HepG2 (cell line): Measurements from ENCODE around the gene CCSER2. TPM values are rescaled to one million over a fixed set of nuclear protein-coding genes. Genes with fewer than 3 reads are reported as not detected.

Experiments
- ATAC-seq: fragments of 200-7000 bp; cut with Tn5 transposase; 3 replicates; pipeline ENCODE4 v1.9.1; 2020; ENCODE audit warnings: mild to moderate bottlenecking, moderate library complexity
- BruUV-seq: library from RNA; stranded (reverse); fragments of 400-500 nt; replicated peaks from 2 replicates; lab custom pipeline; 2021; lab: Mats Ljungman, UMichigan
- CTCF ChIA-PET: fragments of 300-600 bp; formaldehyde crosslinking; extraction: SDS; loops from one replicate; lab custom pipeline; 2021; ENCODE audit warnings: low total read pairs, inconsistent platforms, low intra/inter-chr PET ratio; lab: Yijun Ruan, JAX
- POLR2A ChIA-PET: fragments of 350-600 bp; sonication (Branson Sonifier 250); formaldehyde crosslinking; loops from one replicate; lab custom pipeline; 2020; ENCODE audit warnings: antibody characterized with exemption, inconsistent platforms; lab: Yijun Ruan, JAX
- DNase-seq: peaks from one replicate; pipeline ENCODE4 v3.0.0-alpha.2; 2015; ENCODE audit warnings: low spot score
- FAIRE-seq: peaks from 3 replicates; lab custom pipeline; 2011; peaks lifted over from hg19 to GRCh38; lab: Jason Lieb, UNC
- H2AFZ ChIP-seq: one replicate; pipeline ENCODE4 v1.6.1; 2011; ENCODE audit warnings: low read length, inconsistent platforms
- H3K27ac ChIP-seq: fragments of 300-600 bp; 3 replicates; pipeline ENCODE4 v1.8.0; 2011; ENCODE audit warnings: mixed run types, mild to moderate bottlenecking, mixed read lengths, low read length, inconsistent platforms; ENCODE audit not compliant: insufficient read depth; ENCODE audit errors: extremely low read length
- H3K27me3 ChIP-seq, 2 experiments: fragments of 200-600 bp in 1 of 2; 2 replicates in 1 of 2; 3 replicates in 1 of 2; pipeline versions ENCODE4 v1.6.0 to v1.8.0; 2011; ENCODE audit warnings: low read length in 2 of 2, mild to moderate bottlenecking in 2 of 2, moderate library complexity in 2 of 2, inconsistent platforms in 1 of 2; ENCODE audit not compliant: insufficient read depth in 2 of 2, control insufficient read depth in 1 of 2
- H3K36me3 ChIP-seq, 2 experiments: fragments of 200-600 bp in 1 of 2; replicated peaks in 1 of 2; 2 replicates in 1 of 2; 3 replicates in 1 of 2; pipeline versions ENCODE4 v1.5.1 to v1.8.0; 2011; ENCODE audit warnings: low read length in 2 of 2, inconsistent platforms in 1 of 2; ENCODE audit not compliant: insufficient read depth in 2 of 2, control insufficient read depth in 1 of 2
- H3K4me1 ChIP-seq: 2 replicates; pipeline ENCODE4 v1.5.1; 2012; ENCODE audit warnings: low read length, inconsistent platforms; ENCODE audit not compliant: insufficient read depth
- H3K4me2 ChIP-seq: 2 replicates; pipeline ENCODE4 v1.6.0; 2011; ENCODE audit warnings: low read depth, low read length, inconsistent platforms
- H3K4me3 ChIP-seq, 3 experiments: fragments of 200-600 bp in 1 of 3; sonication (generic), shearing (Covaris generic) in 1 of 3; replicated peaks in 1 of 3; 2 replicates each; pipeline ENCODE4 v1.5.1; 2011 to 2016; ENCODE audit warnings: low read length in 3 of 3, inconsistent platforms in 2 of 3, low read depth in 2 of 3, mild to moderate bottlenecking in 2 of 3, control low read depth in 1 of 3, mixed read lengths in 1 of 3; ENCODE audit not compliant: insufficient read depth in 1 of 3
- H3K79me2 ChIP-seq: one replicate; pipeline ENCODE4 v1.6.1; 2011; ENCODE audit warnings: low read length, inconsistent platforms; ENCODE audit not compliant: insufficient read depth
- H3K9ac ChIP-seq: 2 replicates; pipeline ENCODE4 v1.6.0; 2011; ENCODE audit warnings: mild to moderate bottlenecking, low read depth, low read length, inconsistent platforms; ENCODE audit not compliant: insufficient read depth
- H3K9me3 ChIP-seq: 2 replicates; pipeline ENCODE4 v1.5.1; 2012; ENCODE audit warnings: mild to moderate bottlenecking, low read length
- H4K20me1 ChIP-seq: 2 replicates; pipeline ENCODE4 v1.6.0; 2011; ENCODE audit warnings: inconsistent platforms, mild to moderate bottlenecking, low read length, moderate library complexity; ENCODE audit not compliant: insufficient read depth
- ASH2L ChIP-seq: fragments of 300-600, 200-600 bp; sonication (generic); IDR thresholded peaks from 2 replicates; pipeline ENCODE4 v1.7.0; 2017; ENCODE audit warnings: low read depth, mild to moderate bottlenecking, moderate library complexity, mixed read lengths, low read length; ENCODE audit not compliant: insufficient read length
- CAMTA2 ChIP-seq: sonication (generic); formaldehyde crosslinking; IDR thresholded peaks from 2 replicates; pipeline ENCODE4 v1.4.0; 2020; ENCODE audit warnings: mild to moderate bottlenecking, missing genetic modification reagents, borderline replicate concordance
- HNRNPK ChIP-seq: fragments of 200-400 bp; formaldehyde crosslinking; IDR thresholded peaks from 2 replicates; pipeline ENCODE4 v1.6.1; 2018; ENCODE audit warnings: low read length, low read depth, moderate library complexity, mild to moderate bottlenecking; ENCODE audit not compliant: poor library complexity, severe bottlenecking
- ISL2 ChIP-seq: sonication (generic); formaldehyde crosslinking; IDR thresholded peaks from 2 replicates; pipeline ENCODE4 v1.5.0; 2020; ENCODE audit warnings: missing genetic modification reagents
- KAT7 ChIP-seq: IDR thresholded peaks from 2 replicates; pipeline ENCODE4 v1.6.1; 2018; ENCODE audit warnings: borderline replicate concordance, missing compliant biosample characterization
- NR1H2 ChIP-seq: sonication (generic); formaldehyde crosslinking; IDR thresholded peaks from 2 replicates; pipeline ENCODE4 v1.8.1; 2022; ENCODE audit warnings: low read depth, missing genetic modification reagents, borderline replicate concordance
- PAX8 ChIP-seq: sonication (generic); formaldehyde crosslinking; IDR thresholded peaks from 2 replicates; pipeline ENCODE4 v1.8.0; 2022; ENCODE audit warnings: mild to moderate bottlenecking, missing genetic modification reagents, borderline replicate concordance
- PHF5A ChIP-seq: IDR thresholded peaks from one replicate; pipeline ENCODE4 v1.6.1; 2018; ENCODE audit warnings: low read depth, missing genetic modification reagents; ENCODE audit not compliant: unreplicated experiment
- SRSF1 ChIP-seq: fragments of 200-400 bp; formaldehyde crosslinking; optimal IDR thresholded peaks from 2 replicates; pipeline ENCODE3; 2017; ENCODE audit warnings: mild to moderate bottlenecking, low read depth, low read length, moderate library complexity
- TARDBP ChIP-seq: sonication (generic); formaldehyde crosslinking; IDR thresholded peaks from 2 replicates; pipeline ENCODE4 v1.8.0; 2022; ENCODE audit warnings: mild to moderate bottlenecking, missing genetic modification reagents
- ZNF124 ChIP-seq: sonication (generic); formaldehyde crosslinking; IDR thresholded peaks from 2 replicates; pipeline ENCODE4 v1.4.0; 2020; ENCODE audit warnings: missing genetic modification reagents
- ZNF143 ChIP-seq: sonication (generic); formaldehyde crosslinking; IDR thresholded peaks from 2 replicates; pipeline ENCODE4 v1.4.0; 2020; ENCODE audit warnings: missing genetic modification reagents
- ZNF354B ChIP-seq: sonication (generic); formaldehyde crosslinking; IDR thresholded peaks from 2 replicates; pipeline ENCODE4 v1.8.0; 2022; ENCODE audit warnings: mild to moderate bottlenecking, missing genetic modification reagents
- ZNF430 ChIP-seq: sonication (generic); formaldehyde crosslinking; IDR thresholded peaks from 2 replicates; pipeline ENCODE4 v1.9.0; 2021; ENCODE audit warnings: mild to moderate bottlenecking, missing genetic modification reagents
- ZNF660 ChIP-seq: sonication (generic); formaldehyde crosslinking; IDR thresholded peaks from 2 replicates; pipeline ENCODE4 v1.5.1; 2020; ENCODE audit warnings: mild to moderate bottlenecking, low read depth, missing genetic modification reagents, borderline replicate concordance
- ZNF709 ChIP-seq: sonication (generic); formaldehyde crosslinking; IDR thresholded peaks from 2 replicates; pipeline ENCODE4 v1.5.0; 2020; ENCODE audit warnings: mild to moderate bottlenecking, missing genetic modification reagents
- ZSCAN25 ChIP-seq: sonication (generic); formaldehyde crosslinking; IDR thresholded peaks from 2 replicates; pipeline ENCODE4 v1.8.0; 2022; ENCODE audit warnings: mild to moderate bottlenecking, missing genetic modification reagents
- ZSCAN29 ChIP-seq: sonication (generic); formaldehyde crosslinking; conservative IDR thresholded peaks from 2 replicates; pipeline ENCODE4 v1.4.0; 2020; ENCODE audit warnings: mild to moderate bottlenecking, missing genetic modification reagents
- WGBS: methylation state at CpG from one replicate; pipeline ENCODE4 v1.1.6; 2017; ENCODE audit warnings: low lambda C conversion rate; 5-methylcytosine and 5-hydroxymethylcytosine counted together
- in situ Hi-C: cut with HindIII; loops from 2 replicates; pipeline ENCODE4 v1.10.0; 2017; ENCODE audit warnings: low pct_unique_long_range_greater_than_20kb; ENCODE audit not compliant: extremely low pct_ligation_motif_present
- intact Hi-C: fragments of 100-400 bp; cut with micrococcal nuclease; formaldehyde crosslinking; loops from one replicate; pipeline ENCODE4 v1.10.0; 2022; ENCODE audit not compliant: unreplicated experiment
- polyA plus RNA-seq, 8 experiments: library from polyadenylated mRNA; depleted of rRNA in 3 of 8; stranded (reverse) in 7 of 8; unstranded in 1 of 8; fragments of >200 nt; fragmentation: Illumina TruSeq in 4 of 8; extraction: Trizol in 4 of 8; gene quantifications; 2 replicates each; pipeline versions ENCODE4 v1.2.1 to v1.2.3, GENCODE V29; 2011 to 2016; ENCODE audit warnings: low read depth in 4 of 8, missing spikeins in 1 of 8, mixed read lengths in 1 of 8; ENCODE audit not compliant: insufficient read depth in 1 of 8
- total RNA-seq, 5 experiments: library from RNA; depleted of rRNA; stranded (reverse); fragments of >200 nt; fragmentation: Illumina TruSeq; extraction: Trizol; gene quantifications; 2 replicates each; pipeline ENCODE4 v1.2.3, GENCODE V29; 2016; ENCODE audit warnings: low read depth in 1 of 5
- TF ChIP-seq, protein P1 (sequence below): sonication (generic); formaldehyde crosslinking; IDR thresholded peaks from 2 replicates; pipeline ENCODE4 v1.4.0; 2020; ENCODE audit warnings: missing genetic modification reagents
- TF ChIP-seq, protein P2 (sequence below): sonication (generic); formaldehyde crosslinking; IDR thresholded peaks from 2 replicates; pipeline ENCODE4 v1.5.1; 2020; ENCODE audit warnings: missing genetic modification reagents, mild to moderate bottlenecking, borderline replicate concordance

Gene CCSER2
- total and polyA plus RNA-seq, 2 of the 13 experiments (the other 11 are each of a cell fraction or from before 2014, with no cell fraction given) = 13.3 to 17.2 TPM

DNA sequence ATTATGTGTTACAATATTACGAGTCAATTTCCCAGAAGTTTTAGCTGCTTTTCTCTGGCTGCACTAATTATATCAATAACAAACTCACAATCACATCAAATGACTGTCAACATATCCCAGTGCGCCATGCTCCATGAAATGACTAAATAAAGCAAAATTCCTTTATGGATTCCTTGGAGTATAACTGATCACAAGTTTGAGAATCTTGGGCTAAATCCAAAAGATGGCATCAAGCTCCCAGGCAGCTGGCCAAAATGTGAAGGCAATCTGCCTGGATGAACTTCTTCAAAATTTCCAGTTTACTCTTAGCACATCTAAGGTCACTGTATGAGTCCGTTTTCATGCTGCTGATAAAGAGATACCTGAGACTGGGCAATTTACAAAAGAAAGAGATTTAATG, 210.8 kb downstream of the CCSER2 start (continued):
- TF ChIP-seq ZNF143 (CRISPR knock-in tag) (no peak), PHF5A (CRISPR knock-in tag) (no peak), ZNF354B (CRISPR knock-in tag) (no peak), ZNF660 (CRISPR knock-in tag) (no peak), ASH2L (no peak), ZNF709 (CRISPR knock-in tag) (no peak), NR1H2 (CRISPR knock-in tag) (no peak)
- TF ChIP-seq, all 625 proteins: peak for 0

DNA sequence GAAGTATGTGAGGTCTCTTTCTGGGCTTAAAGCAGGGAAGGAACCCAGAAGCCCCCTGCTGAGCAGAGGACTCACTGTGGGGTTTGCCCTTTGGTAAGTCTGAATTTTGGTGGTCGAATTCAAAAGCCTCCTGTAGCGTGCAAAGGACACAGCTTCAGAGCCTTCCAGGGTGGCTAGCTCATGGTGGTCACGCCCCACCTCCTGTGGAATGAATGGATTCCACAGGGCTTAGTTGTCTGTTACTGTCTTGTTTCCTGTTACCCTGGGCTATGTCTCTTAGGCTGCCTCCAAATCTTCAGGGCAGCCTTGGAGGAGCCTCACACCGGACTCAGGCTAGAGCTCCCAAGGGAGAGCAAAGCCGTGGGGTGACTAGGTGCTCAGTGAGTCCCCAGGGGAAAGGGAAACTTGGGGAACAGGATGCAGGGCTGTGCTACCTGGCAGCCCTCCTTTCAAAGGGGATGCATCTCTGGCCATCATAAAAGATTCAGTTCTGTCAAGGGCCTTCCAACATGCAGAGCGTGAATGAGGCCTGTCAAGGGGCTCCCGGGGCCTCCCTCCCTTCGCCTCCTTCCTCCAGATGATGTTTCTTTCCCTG, 211.7 kb downstream of the CCSER2 start:
- WGBS = 0% methylated on average over 5 of the region's 8 CpGs
- POLR2A ChIA-PET = interaction anchor here (0.6 to 1.5 kb wide), 5 partner anchors 15 to 401 kb away, joined by 3 read pairs; partner anchors contain the start of gene CCSER2
- peak overlapping the region; percentile 92 for H3K4me2 ChIP-seq
- H3K9me3 ChIP-seq = no peaks in the 10 kb centered on the region
- H4K20me1 ChIP-seq = no peaks in the 10 kb centered on the region
- no peak overlapping the region for H2AFZ ChIP-seq
- no TSS peak for BruUV-seq
- H3K9ac ChIP-seq = peak overlapping the region; percentile 54; the same call in 1 of the 2 replicates
- peaks cover 0 to 5% of the 10 kb centered on the region in 2 experiments; a peak in 1 of 5 replicates for H3K27me3 ChIP-seq
- peaks cover 51% of the 10 kb centered on the region for H3K4me1 ChIP-seq
- no peak for DNase-seq
- no peaks in the 10 kb centered on the region for H3K36me3 ChIP-seq
- no peaks in the 10 kb centered on the region for H3K79me2 ChIP-seq
- CTCF ChIA-PET = interaction anchor here (1.4 to 5.8 kb wide), 3 partner anchors 73 to 203 kb away, joined by 7 to 77 read pairs (median 7); no protein-coding TSS in a partner anchor
- in situ Hi-C loops = loop anchor here (5.0 kb wide), 2 partner anchors 173 to 273 kb away; no protein-coding TSS in a partner anchor
- FAIRE-seq = no peak
- peak; percentile 12 for ATAC-seq
- H3K4me3 ChIP-seq = peak overlapping the region in 1 of 3 experiments; percentile 76; a peak in 2 of 6 replicates
- intact Hi-C loops = loop anchor here (1.0 kb wide), 3 partner anchors 73 to 203 kb away; no protein-coding TSS in a partner anchor
- H3K27ac ChIP-seq = no peak overlapping the region
- no peak for TF ChIP-seq HNRNPK
- TF ChIP-seq, protein P1, sequence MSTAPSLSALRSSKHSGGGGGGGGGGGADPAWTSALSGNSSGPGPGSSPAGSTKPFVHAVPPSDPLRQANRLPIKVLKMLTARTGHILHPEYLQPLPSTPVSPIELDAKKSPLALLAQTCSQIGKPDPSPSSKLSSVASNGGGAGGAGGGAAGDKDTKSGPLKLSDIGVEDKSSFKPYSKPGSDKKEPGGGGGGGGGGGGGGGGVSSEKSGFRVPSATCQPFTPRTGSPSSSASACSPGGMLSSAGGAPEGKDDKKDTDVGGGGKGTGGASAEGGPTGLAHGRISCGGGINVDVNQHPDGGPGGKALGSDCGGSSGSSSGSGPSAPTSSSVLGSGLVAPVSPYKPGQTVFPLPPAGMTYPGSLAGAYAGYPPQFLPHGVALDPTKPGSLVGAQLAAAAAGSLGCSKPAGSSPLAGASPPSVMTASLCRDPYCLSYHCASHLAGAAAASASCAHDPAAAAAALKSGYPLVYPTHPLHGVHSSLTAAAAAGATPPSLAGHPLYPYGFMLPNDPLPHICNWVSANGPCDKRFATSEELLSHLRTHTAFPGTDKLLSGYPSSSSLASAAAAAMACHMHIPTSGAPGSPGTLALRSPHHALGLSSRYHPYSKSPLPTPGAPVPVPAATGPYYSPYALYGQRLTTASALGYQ (CRISPR knock-in tag) = no peak
- no peak for TF ChIP-seq PAX8 (CRISPR knock-in tag)
- TF ChIP-seq SRSF1 = no peak
- 0 out of 2 replicates have a peak, but pooled peaks have one; percentile 17 for TF ChIP-seq CAMTA2 (CRISPR knock-in tag)
- TF ChIP-seq TARDBP = 0 out of 2 replicates have a peak, but pooled peaks have one; percentile 29
- TF ChIP-seq ZNF124 (CRISPR knock-in tag) = no peak
- peak; percentile 70 for TF ChIP-seq ZNF430
- TF ChIP-seq KAT7 (CRISPR knock-in tag) = no peak
- TF ChIP-seq ZSCAN29 (CRISPR knock-in tag) = no peak
- TF ChIP-seq ZSCAN25 = no peak
- TF ChIP-seq, protein P2, sequence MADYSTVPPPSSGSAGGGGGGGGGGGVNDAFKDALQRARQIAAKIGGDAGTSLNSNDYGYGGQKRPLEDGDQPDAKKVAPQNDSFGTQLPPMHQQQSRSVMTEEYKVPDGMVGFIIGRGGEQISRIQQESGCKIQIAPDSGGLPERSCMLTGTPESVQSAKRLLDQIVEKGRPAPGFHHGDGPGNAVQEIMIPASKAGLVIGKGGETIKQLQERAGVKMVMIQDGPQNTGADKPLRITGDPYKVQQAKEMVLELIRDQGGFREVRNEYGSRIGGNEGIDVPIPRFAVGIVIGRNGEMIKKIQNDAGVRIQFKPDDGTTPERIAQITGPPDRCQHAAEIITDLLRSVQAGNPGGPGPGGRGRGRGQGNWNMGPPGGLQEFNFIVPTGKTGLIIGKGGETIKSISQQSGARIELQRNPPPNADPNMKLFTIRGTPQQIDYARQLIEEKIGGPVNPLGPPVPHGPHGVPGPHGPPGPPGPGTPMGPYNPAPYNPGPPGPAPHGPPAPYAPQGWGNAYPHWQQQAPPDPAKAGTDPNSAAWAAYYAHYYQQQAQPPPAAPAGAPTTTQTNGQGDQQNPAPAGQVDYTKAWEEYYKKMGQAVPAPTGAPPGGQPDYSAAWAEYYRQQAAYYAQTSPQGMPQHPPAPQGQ = no peak
- TF ChIP-seq ISL2 (CRISPR knock-in tag) = no peak
